Astrocyte of the spinal cord (primary cell): ENCODE data around the gene GKN1.
"Not testable (repeated sequence)": the region's sequence is repeated elsewhere in the genome, so short reads cannot be mapped to it uniquely, and the experiment has no call there.

ENCODE experiments used
- DNase-seq: peaks from one replicate; pipeline ENCODE4 v3.0.0; 2011; ENCODE audit warnings: low read depth, low spot score
- H3K4me3 ChIP-seq: 2 replicates; pipeline ENCODE4 v1.5.1; 2011; ENCODE audit warnings: low read depth, mild to moderate bottlenecking, low read length, moderate library complexity
- CTCF ChIP-seq: IDR thresholded peaks from 2 replicates; pipeline ENCODE4 v1.5.1; 2012; ENCODE audit warnings: low read depth, mild to moderate bottlenecking, low read length, inconsistent platforms
- in situ Hi-C: cut with HindIII; loops from 2 replicates; pipeline ENCODE4 v1.10.0; 2017; ENCODE audit warnings: low sequenced_read_pairs

Gene GKN1

GRCh38 chr2:68951899-68952298, 22.5 kb upstream of the GKN1 start:
- DNase-seq, result no peak
- no peak for TF ChIP-seq CTCF
- H3K4me3 ChIP-seq, result no peak overlapping the region
- in situ Hi-C loops, result no loop called here

- no peak for DNase-seq
- TF ChIP-seq CTCF, result no peak
- in situ Hi-C loops, result no loop called here
- no peak within 1 kb of the TSS for H3K4me3 ChIP-seq
Measured at GRCh38 chr2:68952887-68953521, 21.4 kb upstream of the GKN1 start, which contains the start of gene GKN2. Gene GKN2, minus strand, starts transcription at chr2:68952893. Its CDS starts 32 bp downstream, at chr2:68952861.

- H3K4me3 ChIP-seq, DNase-seq, in situ Hi-C loops: not testable (repeated sequence)
Measured at GRCh38 chr2:68955432-68955831, 19.0 kb upstream of the GKN1 start.

GRCh38 chr2:68959001-68959400, 15.4 kb upstream of the GKN1 start:
- in situ Hi-C loops, result no loop called here
- H3K4me3 ChIP-seq, result no peak overlapping the region
- no peak for TF ChIP-seq CTCF
- DNase-seq, result no peak

- in situ Hi-C loops, result no loop called here
- no peak for DNase-seq
Measured at GRCh38 chr2:68961380-68961779, 13.1 kb upstream of the GKN1 start.

GRCh38 chr2:68964282-68964681, 10.2 kb upstream of the GKN1 start:
- H3K4me3 ChIP-seq, result no peak overlapping the region
- in situ Hi-C loops, result no loop called here
- no peak for DNase-seq

More at GRCh38 chr2:68961380-68961779, 13.1 kb upstream of the GKN1 start:
- H3K4me3 ChIP-seq, result no peak overlapping the region
- TF ChIP-seq CTCF, result no peak

More at GRCh38 chr2:68964282-68964681, 10.2 kb upstream of the GKN1 start:
- no peak for TF ChIP-seq CTCF
